Measurements from ENCODE around the gene SORCS2.

The SORCS2 gene

DNA sequence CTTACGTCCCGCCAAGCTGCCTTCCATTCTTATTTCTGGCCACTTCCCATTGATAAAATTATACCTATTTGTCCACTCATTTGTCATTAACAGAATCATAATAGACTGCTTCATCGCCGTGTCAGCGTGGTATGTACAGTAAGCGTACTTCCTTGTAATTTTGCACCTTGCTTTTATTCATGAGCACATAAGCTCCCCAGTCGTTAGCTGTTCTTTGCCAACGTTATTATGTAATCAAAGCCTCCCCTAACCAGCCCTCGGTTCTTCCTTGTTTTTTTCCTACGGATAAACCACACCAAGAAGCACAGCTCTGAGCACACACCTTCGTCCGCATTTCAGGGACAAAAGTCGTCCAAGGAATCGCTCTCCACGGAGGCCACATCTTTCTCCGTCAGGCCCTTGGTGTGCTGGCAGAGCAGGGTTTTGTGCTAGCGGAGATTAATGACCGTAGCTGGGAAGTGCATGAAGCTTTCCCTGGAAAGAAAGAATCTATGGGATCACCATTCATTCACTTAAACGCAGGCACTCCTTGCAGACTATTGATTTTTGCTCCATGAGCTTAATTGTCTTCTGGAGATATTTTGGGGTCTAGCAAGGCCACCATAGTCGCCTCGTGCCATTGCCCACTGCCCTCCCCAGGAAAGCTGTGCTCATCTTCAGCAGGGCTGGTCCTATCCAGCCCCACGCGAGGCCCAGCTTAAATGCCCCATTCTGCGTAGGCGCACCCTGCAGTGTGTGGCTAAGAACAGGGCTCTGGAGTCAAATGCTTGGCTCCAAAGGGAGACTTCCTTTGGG is 443.3 kb downstream of the SORCS2 start:
- no peaks in the 10 kb centered on the region for H3K36me3 ChIP-seq (ENCODE audit: insufficient read depth, low read length)
- no peaks in the 10 kb centered on the region for H3K4me1 ChIP-seq (ENCODE audit: insufficient read depth, low read length)
- H2AFZ ChIP-seq (ENCODE audit: low read depth, low read length), result no peak overlapping the region
- no peak overlapping the region for H3K4me3 ChIP-seq (ENCODE audit: low read length)
- no peaks in the 10 kb centered on the region for H3K9me3 ChIP-seq (ENCODE audit: low read length)
- H3K27me3 ChIP-seq (ENCODE audit: insufficient read depth, low read length), result peaks cover 3% of the 10 kb centered on the region

- Histone ChIP-seq H3K9me3 (ENCODE audit: low read length) (no peaks in the 10 kb centered on the region), H3K4me3 (ENCODE audit: low read length) (no peak overlapping the region), H2AFZ (ENCODE audit: low read depth, low read length) (no peak overlapping the region), H3K27me3 (ENCODE audit: insufficient read depth, low read length) (peaks cover 3% of the 10 kb centered on the region), H3K36me3 (ENCODE audit: insufficient read depth, low read length) (no peaks in the 10 kb centered on the region), H3K4me1 (ENCODE audit: insufficient read depth, low read length) (no peaks in the 10 kb centered on the region)
Observed at GRCh38 chr4:7636240-7636508, 443.8 kb downstream of the SORCS2 start.

- no peak overlapping the region for H2AFZ ChIP-seq (ENCODE audit: low read depth, low read length)
- no peaks in the 10 kb centered on the region for H3K9me3 ChIP-seq (ENCODE audit: low read length)
- H3K4me1 ChIP-seq (ENCODE audit: insufficient read depth, low read length), result no peaks in the 10 kb centered on the region
- no peaks in the 10 kb centered on the region for H3K36me3 ChIP-seq (ENCODE audit: insufficient read depth, low read length)
- H3K27me3 ChIP-seq (ENCODE audit: insufficient read depth, low read length), result no peaks in the 10 kb centered on the region
- H3K4me3 ChIP-seq (ENCODE audit: low read length), result no peak overlapping the region
Observed at GRCh38 chr4:7637139-7637538, 444.8 kb downstream of the SORCS2 start.

GRCh38 chr4:7637971-7638370 is 445.6 kb downstream of the SORCS2 start:
- no peak overlapping the region for H2AFZ ChIP-seq (ENCODE audit: low read depth, low read length)
- no peaks in the 10 kb centered on the region for H3K9me3 ChIP-seq (ENCODE audit: low read length)
- H3K4me1 ChIP-seq (ENCODE audit: insufficient read depth, low read length), result no peaks in the 10 kb centered on the region
- no peak overlapping the region for H3K4me3 ChIP-seq (ENCODE audit: low read length)
- H3K27me3 ChIP-seq (ENCODE audit: insufficient read depth, low read length), result no peaks in the 10 kb centered on the region
- H3K36me3 ChIP-seq (ENCODE audit: insufficient read depth, low read length), result no peaks in the 10 kb centered on the region

GRCh38 chr4:7638489-7638888 is 446.2 kb downstream of the SORCS2 start:
- H2AFZ ChIP-seq (ENCODE audit: low read depth, low read length), result no peak overlapping the region
- H3K4me1 ChIP-seq (ENCODE audit: insufficient read depth, low read length), result no peaks in the 10 kb centered on the region
- H3K9me3 ChIP-seq (ENCODE audit: low read length), result no peaks in the 10 kb centered on the region

GRCh38 chr4:7638984-7639789 is 446.8 kb downstream of the SORCS2 start:
- H3K4me3 ChIP-seq (ENCODE audit: low read length), result no peak overlapping the region
- H3K4me1 ChIP-seq (ENCODE audit: insufficient read depth, low read length), result no peaks in the 10 kb centered on the region
- H3K9me3 ChIP-seq (ENCODE audit: low read length), result peaks cover 2% of the 10 kb centered on the region
- no peak overlapping the region for H2AFZ ChIP-seq (ENCODE audit: low read depth, low read length)
- no peaks in the 10 kb centered on the region for H3K27me3 ChIP-seq (ENCODE audit: insufficient read depth, low read length)
- H3K36me3 ChIP-seq (ENCODE audit: insufficient read depth, low read length), result no peaks in the 10 kb centered on the region

More at GRCh38 chr4:7638489-7638888, 446.2 kb downstream of the SORCS2 start:
- no peaks in the 10 kb centered on the region for H3K27me3 ChIP-seq (ENCODE audit: insufficient read depth, low read length)
- H3K36me3 ChIP-seq (ENCODE audit: insufficient read depth, low read length), result no peaks in the 10 kb centered on the region
- H3K4me3 ChIP-seq (ENCODE audit: low read length), result no peak overlapping the region

GRCh38 chr4:7640136-7640535 is 447.8 kb downstream of the SORCS2 start:
- Histone ChIP-seq H3K4me1 (ENCODE audit: insufficient read depth, low read length) (no peaks in the 10 kb centered on the region), H3K36me3 (ENCODE audit: insufficient read depth, low read length) (no peaks in the 10 kb centered on the region), H3K4me3 (ENCODE audit: low read length) (no peak overlapping the region), H3K27me3 (ENCODE audit: insufficient read depth, low read length) (no peaks in the 10 kb centered on the region), H3K9me3 (ENCODE audit: low read length) (peaks cover 3% of the 10 kb centered on the region), H2AFZ (ENCODE audit: low read depth, low read length) (no peak overlapping the region)

- H3K36me3 ChIP-seq (ENCODE audit: insufficient read depth, low read length), result no peaks in the 10 kb centered on the region
- no peaks in the 10 kb centered on the region for H3K27me3 ChIP-seq (ENCODE audit: insufficient read depth, low read length)
- H3K4me3 ChIP-seq (ENCODE audit: low read length), result no peak overlapping the region
- no peaks in the 10 kb centered on the region for H3K4me1 ChIP-seq (ENCODE audit: insufficient read depth, low read length)
- H3K9me3 ChIP-seq (ENCODE audit: low read length), result peaks cover 3% of the 10 kb centered on the region
- H2AFZ ChIP-seq (ENCODE audit: low read depth, low read length), result no peak overlapping the region
Observed at GRCh38 chr4:7641712-7642111, 449.4 kb downstream of the SORCS2 start.

- Histone ChIP-seq H3K27me3 (ENCODE audit: insufficient read depth, low read length) (no peaks in the 10 kb centered on the region), H3K36me3 (ENCODE audit: insufficient read depth, low read length) (no peaks in the 10 kb centered on the region), H2AFZ (ENCODE audit: low read depth, low read length) (no peak overlapping the region), H3K4me3 (ENCODE audit: low read length) (no peak overlapping the region), H3K4me1 (ENCODE audit: insufficient read depth, low read length) (no peaks in the 10 kb centered on the region), H3K9me3 (ENCODE audit: low read length) (peaks cover 3% of the 10 kb centered on the region)
Observed at GRCh38 chr4:7642741-7643458, 450.6 kb downstream of the SORCS2 start.

GRCh38 chr4:7645158-7645557 is 452.8 kb downstream of the SORCS2 start:
- Histone ChIP-seq H3K27me3 (ENCODE audit: insufficient read depth, low read length) (no peaks in the 10 kb centered on the region), H2AFZ (ENCODE audit: low read depth, low read length) (no peak overlapping the region), H3K36me3 (ENCODE audit: insufficient read depth, low read length) (no peaks in the 10 kb centered on the region), H3K4me3 (ENCODE audit: low read length) (no peak overlapping the region), H3K4me1 (ENCODE audit: insufficient read depth, low read length) (no peaks in the 10 kb centered on the region), H3K9me3 (ENCODE audit: low read length) (peaks cover 3% of the 10 kb centered on the region)

GRCh38 chr4:7645956-7646355 is 453.6 kb downstream of the SORCS2 start:
- H3K36me3 ChIP-seq (ENCODE audit: insufficient read depth, low read length), result no peaks in the 10 kb centered on the region
- no peak overlapping the region for H2AFZ ChIP-seq (ENCODE audit: low read depth, low read length)
- H3K9me3 ChIP-seq (ENCODE audit: low read length), result peaks cover 3% of the 10 kb centered on the region
- peaks cover 3% of the 10 kb centered on the region for H3K4me1 ChIP-seq (ENCODE audit: insufficient read depth, low read length)
- no peaks in the 10 kb centered on the region for H3K27me3 ChIP-seq (ENCODE audit: insufficient read depth, low read length)
- H3K4me3 ChIP-seq (ENCODE audit: low read length), result no peak overlapping the region

DNA sequence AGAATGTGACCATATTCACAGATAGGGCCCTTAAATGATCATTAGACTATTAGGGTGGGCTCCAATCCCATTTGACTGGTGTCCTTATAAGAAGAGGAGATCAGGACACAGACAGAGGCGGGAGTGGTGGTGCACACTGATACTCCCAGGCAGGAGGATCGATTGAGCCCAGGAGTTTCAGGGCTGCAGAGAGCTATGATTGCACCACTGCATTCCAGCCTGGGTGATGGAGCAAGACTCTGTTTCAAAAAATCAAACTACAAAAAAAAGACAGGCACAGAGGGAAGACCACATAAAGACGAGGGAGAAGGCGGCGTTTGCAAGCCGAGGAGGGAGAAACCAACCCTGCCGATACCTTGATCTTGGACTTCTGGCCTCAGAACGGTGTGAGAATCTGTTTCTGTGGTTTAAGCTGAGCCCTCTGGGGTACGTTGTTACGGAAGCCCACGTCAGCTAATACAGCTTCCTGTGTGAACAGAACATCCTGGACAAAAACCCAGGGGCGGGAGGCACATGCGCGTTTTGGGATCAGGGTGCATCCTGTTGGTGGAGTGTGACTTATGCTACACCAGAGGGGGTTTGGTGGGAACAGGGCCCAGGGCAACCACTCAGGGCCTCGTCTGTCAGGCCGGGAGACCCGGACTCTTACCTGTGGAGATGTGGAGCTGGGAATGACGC is 454.2 kb downstream of the SORCS2 start:
- no peaks in the 10 kb centered on the region for H3K27me3 ChIP-seq (ENCODE audit: insufficient read depth, low read length)
- H3K4me1 ChIP-seq (ENCODE audit: insufficient read depth, low read length), result peaks cover 8% of the 10 kb centered on the region
- peaks cover 3% of the 10 kb centered on the region for H3K9me3 ChIP-seq (ENCODE audit: low read length)
- H3K4me3 ChIP-seq (ENCODE audit: low read length), result no peak overlapping the region
- no peaks in the 10 kb centered on the region for H3K36me3 ChIP-seq (ENCODE audit: insufficient read depth, low read length)
- H2AFZ ChIP-seq (ENCODE audit: low read depth, low read length), result no peak overlapping the region

DNA sequence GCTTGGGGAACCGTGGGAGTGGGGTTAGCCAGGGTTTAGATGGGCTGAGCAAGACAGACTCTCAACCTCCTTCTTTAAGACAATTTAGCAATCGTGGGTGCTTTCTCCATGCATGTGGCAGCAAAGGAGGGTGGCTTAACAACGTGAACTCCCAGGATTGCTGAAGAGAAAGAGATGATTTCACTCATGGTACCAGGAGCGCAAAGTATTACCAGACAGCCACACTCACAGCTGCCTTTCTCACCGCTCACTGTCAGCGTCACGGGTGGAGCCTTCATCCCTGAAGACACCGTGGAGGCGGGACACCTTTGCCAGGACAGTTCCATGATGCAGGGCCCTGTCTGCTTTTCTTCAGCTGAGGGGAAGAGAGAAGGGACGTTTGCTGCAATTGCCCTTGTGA is 454.8 kb downstream of the SORCS2 start:
- Histone ChIP-seq H3K4me3 (ENCODE audit: low read length) (no peak overlapping the region), H3K36me3 (ENCODE audit: insufficient read depth, low read length) (no peaks in the 10 kb centered on the region), H3K27me3 (ENCODE audit: insufficient read depth, low read length) (peaks cover 3% of the 10 kb centered on the region), H2AFZ (ENCODE audit: low read depth, low read length) (no peak overlapping the region), H3K4me1 (ENCODE audit: insufficient read depth, low read length) (peaks cover 11% of the 10 kb centered on the region), H3K9me3 (ENCODE audit: low read length) (peaks cover 3% of the 10 kb centered on the region)
